Lower leg skin (tissue), 4 donors: ENCODE data around the gene CCDC88B. TPM values are rescaled to one million over a fixed set of nuclear protein-coding genes. Genes with fewer than 3 reads are reported as not detected.

Experiments
- DNase-seq, 2 donors: peaks; one replicate each; pipeline ENCODE4 v3.0.0-alpha.2; 2019; ENCODE audit warnings: low spot score in 2 of 2
- H3K4me3 ChIP-seq: fragments of 200-600 bp; sonication (generic); 2 replicates; pipeline ENCODE4 v1.5.1; 2017; ENCODE audit warnings: mild to moderate bottlenecking, low read depth; ENCODE audit not compliant: poor library complexity, severe bottlenecking
- CTCF ChIP-seq, 3 donors: fragments of 450-650 bp; IDR thresholded peaks; one replicate each; pipeline ENCODE4 v1.5.1; 2016; ENCODE audit warnings: antibody characterized with exemption in 3 of 3, mild to moderate bottlenecking in 3 of 3, moderate library complexity in 2 of 3
- POLR2A ChIP-seq, 2 donors: fragments of 450-650 bp; IDR thresholded peaks; one replicate each; pipeline ENCODE4 v1.6.1; 2016 to 2017; ENCODE audit warnings: antibody characterized with exemption in 2 of 2, mild to moderate bottlenecking in 1 of 2, moderate library complexity in 1 of 2
- WGBS, 2 donors: methylation state at CpG; one replicate each; pipeline ENCODE4 v1.1.5; 2018; 5-methylcytosine and 5-hydroxymethylcytosine counted together
- intact Hi-C: fragments of 100-400 bp; cut with DNase I; formaldehyde crosslinking; loops from one replicate; pipeline ENCODE4 v1.15.0; 2023; ENCODE audit warnings: low total_unique reads
- total RNA-seq, 4 donors: library from RNA; depleted of rRNA; stranded (reverse); fragments of >200 nt; gene quantifications; one replicate each; pipeline ENCODE4 v1.1.0, GENCODE V29; 2016

Gene CCDC88B
- total RNA-seq, 4 donors from 2014 or later: 2.6 to 9.5 (median 4.8) TPM

DNA sequence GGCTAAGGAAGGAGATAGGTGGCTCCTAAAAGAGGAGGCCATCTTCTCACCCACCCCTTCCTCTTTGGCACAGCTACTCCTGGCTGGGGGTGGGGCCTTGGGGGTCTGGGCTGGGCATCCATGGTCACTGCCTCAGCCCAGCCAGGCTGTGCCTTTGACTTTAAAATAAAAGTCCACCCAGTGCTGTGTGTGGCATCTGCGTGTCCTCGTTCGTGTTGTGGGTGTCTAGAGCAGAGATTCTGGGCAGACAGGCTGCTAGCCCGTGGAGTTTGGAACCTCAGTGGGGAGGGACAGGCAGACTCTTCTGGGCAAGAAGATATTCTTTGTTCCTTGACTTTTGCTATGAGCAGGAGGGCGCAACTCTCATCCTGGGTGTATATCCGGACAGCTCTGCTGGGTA lies 32.0 kb downstream of the CCDC88B start:
- no peak overlapping the region for H3K4me3 ChIP-seq
- WGBS, 2 donors: 82 to 87% methylated on average over 6 of the region's 6 CpGs

DNA sequence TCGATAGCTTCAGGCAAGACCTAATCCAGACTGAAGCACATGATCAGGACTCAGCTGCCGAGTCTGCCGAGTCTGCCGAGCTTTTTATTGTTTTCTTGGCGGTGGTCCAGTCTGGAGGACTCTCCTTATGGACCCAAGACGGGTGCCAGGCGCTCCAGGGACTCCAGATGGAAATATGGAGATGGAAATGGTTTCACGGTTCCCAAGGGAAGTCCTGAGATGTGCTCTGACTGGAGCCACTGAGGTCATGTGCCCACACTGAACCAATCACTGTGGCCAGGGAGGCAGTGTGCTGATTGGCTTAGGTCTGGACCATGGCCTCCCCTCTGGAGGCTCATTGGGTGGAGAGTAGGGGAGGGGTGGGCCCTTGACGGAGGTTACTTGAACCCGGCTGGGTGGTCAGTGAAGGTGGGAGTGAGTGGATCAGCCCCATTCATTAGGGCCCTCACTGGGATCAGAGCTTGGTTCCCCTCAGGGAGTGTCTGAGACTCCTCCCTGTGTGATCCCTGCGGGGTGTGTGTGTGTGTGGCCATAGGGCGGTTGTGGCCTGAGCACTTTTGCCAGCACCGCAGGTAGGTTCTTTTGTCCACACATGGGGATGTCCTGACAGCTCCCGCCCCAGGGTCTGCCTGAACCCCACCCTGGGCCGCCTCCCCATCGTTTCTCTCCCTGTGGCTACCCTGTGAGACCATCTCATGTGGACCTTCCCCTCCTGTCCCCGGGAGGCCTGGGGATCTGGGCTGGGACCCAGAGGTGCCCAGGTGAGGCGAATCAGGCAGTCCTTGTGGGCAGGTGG lies 33.0 kb downstream of the CCDC88B start:
- 53 to 63% methylated on average over 18 of the region's 18 CpGs for WGBS, 2 donors
- TF ChIP-seq CTCF (IDR thresholded peaks at IDR 0.05): no peak
- no peak for TF ChIP-seq POLR2A (IDR thresholded peaks at IDR 0.05)
- intact Hi-C loops: loop anchor here (10.0 kb wide), 1 partner anchor 272 kb away; no protein-coding TSS in a partner anchor
- no peak overlapping the region for H3K4me3 ChIP-seq
- DNase-seq: no peak

More for the DNA sequence above, 32.0 kb downstream of the CCDC88B start:
- DNase-seq: no peak
- no peak for TF ChIP-seq CTCF (IDR thresholded peaks at IDR 0.05)
- TF ChIP-seq POLR2A (IDR thresholded peaks at IDR 0.05): no peak
- intact Hi-C loops: loop anchor here (10.0 kb wide), 1 partner anchor 273 kb away; no protein-coding TSS in a partner anchor

DNA sequence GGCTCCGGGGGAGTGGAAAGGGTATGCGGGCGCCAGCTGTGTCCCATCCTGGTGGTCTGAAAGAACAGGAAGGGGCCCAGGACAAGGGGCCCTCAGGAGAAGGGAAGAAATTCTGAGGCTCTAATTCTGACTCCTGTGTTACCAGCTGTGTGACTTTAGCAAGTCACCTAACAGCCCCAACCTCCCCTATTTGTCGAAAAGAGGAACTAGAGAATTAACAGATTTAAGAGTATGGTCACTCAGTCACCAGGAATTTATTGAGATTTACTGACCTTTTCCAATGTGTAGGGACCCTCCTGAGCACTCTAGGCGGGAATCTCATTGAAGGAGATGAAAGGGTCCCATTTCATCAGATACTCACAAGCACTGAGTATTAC lies 33.6 kb downstream of the CCDC88B start:
- intact Hi-C loops: loop anchor here (10.0 kb wide), 1 partner anchor 271 kb away; no protein-coding TSS in a partner anchor
- DNase-seq: no peak
- 63 to 69% methylated on average over 5 of the region's 5 CpGs for WGBS, 2 donors
- H3K4me3 ChIP-seq: no peak overlapping the region
- TF ChIP-seq POLR2A (IDR thresholded peaks at IDR 0.05): no peak
- no peak for TF ChIP-seq CTCF (IDR thresholded peaks at IDR 0.05)

DNA sequence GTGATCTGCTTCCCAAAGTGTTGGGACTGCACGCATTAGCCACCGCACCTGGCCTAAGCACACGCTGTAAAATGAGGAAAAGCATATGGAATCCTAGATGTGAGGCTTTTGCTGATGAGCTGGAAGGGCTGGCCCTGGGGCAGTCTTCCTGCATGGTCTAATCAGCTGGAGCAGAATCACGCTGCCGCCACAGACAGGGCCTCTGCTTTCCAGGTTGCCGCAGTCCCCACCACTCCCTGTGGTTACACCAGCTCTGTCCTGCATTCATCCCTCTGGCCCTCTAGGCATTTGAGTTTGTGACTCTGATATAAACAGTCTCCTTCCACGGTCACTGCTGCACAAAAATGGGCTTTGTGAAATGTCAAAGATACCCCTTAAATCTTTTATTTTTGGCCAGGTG lies 36.1 kb downstream of the CCDC88B start:
- intact Hi-C loops: loop anchor here (10.0 kb wide), 1 partner anchor 269 kb away; no protein-coding TSS in a partner anchor
- no peak for TF ChIP-seq CTCF (IDR thresholded peaks at IDR 0.05)
- no peak for TF ChIP-seq POLR2A (IDR thresholded peaks at IDR 0.05)
- no peak for DNase-seq
- 81 to 91% methylated on average over 7 of the region's 7 CpGs for WGBS, 2 donors
- H3K4me3 ChIP-seq: no peak overlapping the region

- no peak overlapping the region for H3K4me3 ChIP-seq
- no peak for DNase-seq
- intact Hi-C loops: loop anchor here (10.0 kb wide), 1 partner anchor 266 kb away; no protein-coding TSS in a partner anchor
- 27% methylated on average over 14 of the region's 14 CpGs for WGBS, 2 donors
- TF ChIP-seq POLR2A (IDR thresholded peaks at IDR 0.05): no peak
- no peak for TF ChIP-seq CTCF (IDR thresholded peaks at IDR 0.05)
Measured at GRCh38 chr11:64378335-64378880, 38.4 kb downstream of the CCDC88B start.
